ENCODE results near the gene GIT2. TPM values are rescaled to one million over a fixed set of nuclear protein-coding genes. Genes with fewer than 3 reads are reported as not detected.

GIT2 gene
- total and polyA plus RNA-seq, 2 experiments from 2014 or later: 15.8 to 20.9 TPM

GRCh38 chr12:110029290-110029815 is 33.2 kb upstream of the GIT2 start (continued):
- TF ChIP-seq ETS1 (IDR thresholded peaks at IDR 0.05) (no peak), STAT1 (IDR thresholded peaks at IDR 0.05; ENCODE audit: unreplicated experiment) (no peak), CTCF (conservative IDR thresholded peaks at IDR 0.05; ENCODE audit: low read depth in 2 of 2) (no peak), POLR2AphosphoS5 (IDR thresholded peaks at IDR 0.05; ENCODE audit: low read depth) (no peak), ZNF114 (CRISPR knock-in tag; IDR thresholded peaks at IDR 0.05) (no peak), ZNF331 (CRISPR knock-in tag; IDR thresholded peaks at IDR 0.05; ENCODE audit: low read depth) (no peak), NANOG (IDR thresholded peaks at IDR 0.05; ENCODE audit: borderline replicate concordance) (no peak), EZH2phosphoT487 (IDR thresholded peaks at IDR 0.05; ENCODE audit: unreplicated experiment) (no peak)

DNA sequence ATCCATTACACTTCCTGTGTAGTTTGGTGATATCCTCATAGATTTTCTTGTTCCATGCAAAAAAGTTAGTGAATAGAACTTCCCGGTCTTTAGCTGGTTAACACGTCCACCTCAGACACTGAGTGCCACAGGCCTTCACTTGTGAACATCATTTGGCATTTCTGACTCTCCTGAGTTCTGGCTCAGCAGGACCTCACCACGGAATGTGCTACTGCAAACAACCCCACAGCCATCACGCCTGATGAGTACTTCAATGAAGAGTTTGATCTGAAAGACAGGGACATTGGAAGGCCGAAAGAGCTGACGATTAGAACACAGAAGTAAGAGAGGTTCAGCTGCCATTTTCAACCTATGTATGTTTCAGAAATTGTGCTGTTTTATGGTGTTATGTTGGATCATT is 32.2 kb upstream of the GIT2 start:
- Histone ChIP-seq H3K27me3 (ENCODE audit: insufficient read depth) (no peaks in the 10 kb centered on the region), H3K27ac (ENCODE audit: low read depth) (no peak overlapping the region), H3F3A (replicated peaks; ENCODE audit: low read depth) (no peaks in the 10 kb centered on the region), H3K36me3 (ENCODE audit: insufficient read depth) (no peaks in the 10 kb centered on the region; the same call in 1 of the 2 replicates), H3K4me1 (ENCODE audit: insufficient read depth) (peaks cover 7% of the 10 kb centered on the region), H3K4me3 (no peak overlapping the region), H4K20me1 (replicated peaks; ENCODE audit: insufficient read depth) (no peaks in the 10 kb centered on the region), H3K4me2 (no peak overlapping the region), H2AFZ (no peak overlapping the region), H3K79me2 (replicated peaks; ENCODE audit: insufficient read depth) (no peaks in the 10 kb centered on the region), H3K9me2 (ENCODE audit: insufficient read depth) (no peaks in the 10 kb centered on the region)
- Mint-ChIP-seq H3K36me3 (ENCODE audit: low read depth) (peaks cover 8% of the 10 kb centered on the region; the same call in 2 of the 3 replicates), H3K4me3 (no peak overlapping the region), H3K9me3 (no peaks in the 10 kb centered on the region), H3K27me3 (ENCODE audit: insufficient read depth, low read depth, poor library complexity) (peaks cover 4% of the 10 kb centered on the region), H3K4me1 (peaks cover 11% of the 10 kb centered on the region; the same call in 2 of the 3 replicates), H3K27ac (no peak overlapping the region)
- DNase-seq (ENCODE audit: low spot score) (peak; percentile 22), ATAC-seq (no peak)
- TF ChIP-seq EZH2phosphoT487 (IDR thresholded peaks at IDR 0.05; ENCODE audit: unreplicated experiment) (no peak), STAT1 (IDR thresholded peaks at IDR 0.05; ENCODE audit: unreplicated experiment) (no peak), NANOG (IDR thresholded peaks at IDR 0.05; ENCODE audit: borderline replicate concordance) (no peak), ETS1 (IDR thresholded peaks at IDR 0.05) (no peak), EZH2 (IDR thresholded peaks at IDR 0.05; ENCODE audit: low read depth, unreplicated experiment) (no peak), CTCF (conservative IDR thresholded peaks at IDR 0.05; ENCODE audit: low read depth in 2 of 2) (no peak), CREB1 (CRISPR knock-in tag; IDR thresholded peaks at IDR 0.05; ENCODE audit: low read depth) (no peak), ZNF114 (CRISPR knock-in tag; IDR thresholded peaks at IDR 0.05) (no peak), ZNF462 (CRISPR knock-in tag; IDR thresholded peaks at IDR 0.05) (no peak), JUNB (IDR thresholded peaks at IDR 0.05; ENCODE audit: unreplicated experiment) (no peak)

All from GM23338 (cell line).